ENCODE measurements around the gene TSHZ2. TPM values are rescaled to one million over a fixed set of nuclear protein-coding genes. Genes with fewer than 3 reads are reported as not detected.

TSHZ2 gene
- total RNA-seq, 1 donor from 2014 or later: 22.9 TPM

GRCh38 chr20:53283597-53283996, 311.4 kb downstream of the TSHZ2 start:
- TF ChIP-seq CTCF (IDR thresholded peaks at IDR 0.05; ENCODE audit: unreplicated experiment): no peak
- Mint-ChIP-seq H3K4me1 (ENCODE audit: low read depth) (no peaks in the 10 kb centered on the region), H3K4me3 (ENCODE audit: low read depth) (no peak overlapping the region), H3K9me3 (ENCODE audit: low read depth) (no peaks in the 10 kb centered on the region), H3K27ac (no peak overlapping the region), H3K36me3 (ENCODE audit: insufficient read depth) (no peaks in the 10 kb centered on the region), H3K27me3 (no peaks in the 10 kb centered on the region)
- DNase-seq (ENCODE audit: low spot score, unreplicated experiment): no peak

GRCh38 chr20:53284256-53284655, 312.1 kb downstream of the TSHZ2 start:
- no peaks in the 10 kb centered on the region for H3K36me3 Mint-ChIP-seq (ENCODE audit: insufficient read depth)

GRCh38 chr20:53284696-53285095, 312.5 kb downstream of the TSHZ2 start:
- H3K4me3 Mint-ChIP-seq (ENCODE audit: low read depth): no peak overlapping the region
- H3K27me3 Mint-ChIP-seq: no peaks in the 10 kb centered on the region
- no peak for TF ChIP-seq CTCF (IDR thresholded peaks at IDR 0.05; ENCODE audit: unreplicated experiment)
- no peaks in the 10 kb centered on the region for H3K9me3 Mint-ChIP-seq (ENCODE audit: low read depth)
- no peaks in the 10 kb centered on the region for H3K36me3 Mint-ChIP-seq (ENCODE audit: insufficient read depth)
- DNase-seq (ENCODE audit: low spot score, unreplicated experiment): no peak
- no peaks in the 10 kb centered on the region for H3K4me1 Mint-ChIP-seq (ENCODE audit: low read depth)
- H3K27ac Mint-ChIP-seq: no peak overlapping the region

More at GRCh38 chr20:53284256-53284655, 312.1 kb downstream of the TSHZ2 start:
- no peaks in the 10 kb centered on the region for H3K4me1 Mint-ChIP-seq (ENCODE audit: low read depth)
- H3K27ac Mint-ChIP-seq: no peak overlapping the region
- H3K27me3 Mint-ChIP-seq: no peaks in the 10 kb centered on the region
- DNase-seq (ENCODE audit: low spot score, unreplicated experiment): no peak
- TF ChIP-seq CTCF (IDR thresholded peaks at IDR 0.05; ENCODE audit: unreplicated experiment): no peak
- no peak overlapping the region for H3K4me3 Mint-ChIP-seq (ENCODE audit: low read depth)
- no peaks in the 10 kb centered on the region for H3K9me3 Mint-ChIP-seq (ENCODE audit: low read depth)

- Mint-ChIP-seq H3K27ac (no peak overlapping the region), H3K27me3 (no peaks in the 10 kb centered on the region), H3K4me1 (ENCODE audit: low read depth) (no peaks in the 10 kb centered on the region), H3K36me3 (ENCODE audit: insufficient read depth) (no peaks in the 10 kb centered on the region), H3K9me3 (ENCODE audit: low read depth) (no peaks in the 10 kb centered on the region), H3K4me3 (ENCODE audit: low read depth) (no peak overlapping the region)
- no peak for TF ChIP-seq CTCF (IDR thresholded peaks at IDR 0.05; ENCODE audit: unreplicated experiment)
- no peak for DNase-seq (ENCODE audit: low spot score, unreplicated experiment)
Measured at GRCh38 chr20:53287357-53288042, 315.3 kb downstream of the TSHZ2 start.

- no peak overlapping the region for H3K4me3 Mint-ChIP-seq (ENCODE audit: low read depth)
Measured at GRCh38 chr20:53291548-53291947, 319.4 kb downstream of the TSHZ2 start.

More at GRCh38 chr20:53291548-53291947, 319.4 kb downstream of the TSHZ2 start:
- no peak for DNase-seq (ENCODE audit: low spot score, unreplicated experiment)
- no peaks in the 10 kb centered on the region for H3K27me3 Mint-ChIP-seq
- H3K36me3 Mint-ChIP-seq (ENCODE audit: insufficient read depth): no peaks in the 10 kb centered on the region
- H3K9me3 Mint-ChIP-seq (ENCODE audit: low read depth): peaks cover 3% of the 10 kb centered on the region
- peaks cover 6% of the 10 kb centered on the region for H3K4me1 Mint-ChIP-seq (ENCODE audit: low read depth)
- TF ChIP-seq CTCF (IDR thresholded peaks at IDR 0.05; ENCODE audit: unreplicated experiment): peak; percentile 40
- H3K27ac Mint-ChIP-seq: no peak overlapping the region

Measured in progenitor cell of endocrine pancreas (in vitro differentiated cells).